DLD1 (cell line): ENCODE results near the gene CCDC78.

Source experiments
- in situ Hi-C: cut with HindIII; loops from 2 replicates; pipeline ENCODE4 v1.10.0; 2017; ENCODE audit warnings: low sequenced_read_pairs

CCDC78 gene

DNA sequence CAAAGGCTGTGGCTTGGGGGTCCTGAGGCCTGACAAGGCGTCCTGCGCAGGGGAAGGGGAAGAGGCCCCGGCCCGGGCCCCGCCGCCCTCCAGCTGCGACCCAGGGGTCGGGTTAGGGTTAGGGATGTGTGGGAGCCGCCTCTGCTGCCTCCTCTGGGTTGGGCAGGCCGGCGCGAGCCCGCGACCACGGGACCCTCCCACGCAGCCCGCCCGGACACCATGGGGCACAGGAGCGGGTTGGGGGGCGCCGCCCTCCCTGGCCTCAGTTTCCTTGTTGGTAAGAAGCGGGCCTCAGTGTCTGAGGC lies 14.2 kb upstream of the CCDC78 start:
- in situ Hi-C loops: no loop called here

DNA sequence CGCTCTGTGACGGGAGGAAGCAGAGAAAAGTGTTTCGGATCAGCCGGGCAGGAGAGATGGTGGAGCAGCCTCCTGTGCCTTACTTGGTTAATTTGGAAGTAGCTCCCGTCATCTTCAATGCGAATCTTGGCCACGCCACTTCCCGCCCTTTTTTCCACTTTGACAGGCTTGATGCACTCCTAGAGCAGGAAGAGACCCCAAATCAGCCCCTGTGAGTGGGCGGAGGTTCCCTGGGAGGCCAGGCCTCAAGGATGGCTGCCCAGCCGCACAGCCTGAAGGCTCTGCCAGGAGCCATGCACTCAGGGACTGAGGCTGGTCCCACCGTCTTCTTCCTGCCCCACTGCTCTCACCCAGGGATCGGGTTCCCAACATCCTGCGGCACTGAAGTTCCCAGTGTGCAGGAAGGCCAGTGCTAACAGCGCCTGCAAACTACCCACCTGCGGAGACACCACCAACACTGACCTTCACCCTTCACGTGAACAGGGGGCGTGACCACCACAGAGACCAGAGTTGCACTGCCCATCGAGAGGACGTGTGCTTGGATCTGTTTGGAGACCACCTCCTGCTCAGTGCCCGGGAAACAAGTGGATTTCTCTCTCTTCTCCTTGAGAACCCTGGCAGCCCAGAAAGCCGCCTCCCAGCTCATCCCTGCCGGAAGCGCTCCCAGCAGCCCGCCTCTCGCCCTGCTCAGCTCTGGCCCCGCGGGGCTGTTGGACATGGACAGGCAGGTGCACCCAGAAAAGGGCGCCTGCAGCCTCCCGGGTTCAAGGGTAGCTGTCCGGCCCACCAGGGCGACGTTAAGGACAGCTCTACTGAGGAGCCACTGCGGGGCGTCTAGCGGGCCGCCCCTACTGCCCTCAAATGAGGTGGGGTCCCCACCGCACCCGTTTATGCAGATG lies 13.6 kb upstream of the CCDC78 start:
- in situ Hi-C loops: no loop called here

- in situ Hi-C loops: no loop called here
These were observed 10.8 kb upstream of the CCDC78 start for GRCh38 chr16:736936-737481.

DNA sequence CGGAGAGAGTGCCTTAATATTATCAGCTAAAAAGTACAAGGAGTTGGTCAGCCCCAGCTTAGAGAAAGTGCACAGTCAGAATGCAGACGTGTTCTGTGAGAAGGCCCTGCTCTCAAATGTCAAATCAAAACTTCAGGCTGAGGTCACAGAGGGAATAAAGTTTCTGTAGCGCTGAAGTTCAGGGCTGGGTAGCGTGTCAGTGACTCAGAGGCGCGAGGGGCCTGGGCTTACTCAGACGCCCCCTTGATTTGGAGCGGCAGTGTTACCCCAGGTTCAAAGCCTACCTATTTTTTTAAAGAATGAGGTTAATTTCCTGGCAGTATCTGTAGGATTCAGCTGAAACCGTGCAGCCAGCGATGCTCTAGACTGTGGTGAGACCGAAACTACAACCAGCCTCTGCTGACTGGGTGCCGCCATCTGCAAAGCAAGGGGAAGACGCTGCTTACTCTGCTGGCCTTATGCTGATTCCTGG lies 9.8 kb upstream of the CCDC78 start:
- in situ Hi-C loops: no loop called here

DNA sequence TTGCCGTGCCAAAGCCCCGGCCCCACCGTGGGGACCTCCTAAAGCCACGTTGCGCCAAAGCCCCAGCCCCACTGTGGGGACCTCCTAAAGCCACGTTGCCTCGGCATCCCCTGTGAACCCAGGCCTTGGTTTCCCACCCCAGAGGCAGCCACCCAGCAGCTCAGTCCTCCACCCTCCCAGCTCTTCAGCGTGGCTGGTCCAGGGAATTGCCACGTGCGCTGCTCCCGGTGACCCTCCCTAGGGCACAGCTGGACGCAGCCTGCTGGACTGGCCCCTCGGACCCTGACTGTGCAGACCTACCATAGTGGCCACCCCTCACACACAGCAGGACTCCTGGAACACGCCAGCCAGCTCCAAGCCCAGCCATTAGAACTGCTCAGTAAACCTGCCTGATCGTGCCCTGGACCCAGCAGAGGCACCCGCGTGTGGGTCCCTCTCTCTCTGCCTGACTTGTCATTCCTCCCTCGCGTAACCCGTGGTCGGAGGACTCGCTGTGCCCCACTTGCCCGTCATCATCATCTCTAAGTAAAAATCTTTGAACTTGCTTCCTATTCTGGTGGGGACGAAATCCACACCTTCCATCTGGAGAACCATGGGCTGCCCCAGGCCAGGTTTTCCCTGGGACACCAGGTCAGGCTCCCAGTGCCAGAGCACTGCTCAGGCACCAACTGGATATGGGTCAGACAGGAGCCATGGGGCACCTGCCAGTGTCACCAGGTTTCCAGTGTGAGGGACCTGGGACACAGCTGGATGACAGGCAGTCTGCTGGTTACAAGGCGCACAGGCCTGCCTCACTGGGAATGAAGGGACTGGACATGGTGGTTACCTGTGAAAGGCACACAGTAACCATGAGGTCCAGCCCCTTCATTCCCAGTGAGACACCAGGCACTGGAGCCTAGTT lies 9.0 kb upstream of the CCDC78 start:
- in situ Hi-C loops: no loop called here

DNA sequence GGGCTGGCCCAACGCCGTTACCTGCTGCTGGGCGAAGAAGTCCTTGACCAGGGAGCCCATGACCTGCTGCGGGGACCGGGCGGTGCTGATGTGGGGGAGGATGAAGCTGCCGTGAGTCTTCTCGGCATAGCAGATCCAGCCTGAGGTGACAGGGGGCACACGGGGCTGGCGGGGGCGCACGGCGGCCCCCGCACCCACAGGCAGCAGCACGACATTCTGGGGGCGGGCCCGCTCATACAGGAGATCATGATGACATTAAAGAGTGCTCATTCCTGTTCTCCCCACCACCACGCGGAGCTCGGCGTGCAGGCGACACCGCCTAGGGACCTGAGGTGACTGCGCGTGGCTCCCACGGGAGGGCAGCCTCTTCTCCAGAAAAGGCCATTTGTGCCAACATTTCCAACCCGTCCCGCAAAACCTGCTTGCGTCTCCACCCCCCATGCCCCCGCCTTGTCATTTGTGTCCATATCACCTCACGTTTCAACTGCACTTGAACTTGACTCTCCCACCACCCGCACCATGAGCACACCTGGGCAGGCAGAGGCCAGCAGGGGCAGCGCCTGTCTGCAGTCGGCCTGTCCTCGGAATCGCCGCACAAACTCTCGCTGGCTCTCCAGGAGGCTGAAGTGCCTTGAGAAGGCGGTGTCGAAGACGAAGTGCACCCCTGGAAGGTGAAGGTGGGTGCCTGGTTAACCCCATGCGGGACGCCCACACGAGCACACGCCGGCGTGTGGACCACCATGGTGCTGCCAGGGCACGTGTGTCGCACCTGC lies 8.2 kb upstream of the CCDC78 start:
- in situ Hi-C loops: no loop called here

DNA sequence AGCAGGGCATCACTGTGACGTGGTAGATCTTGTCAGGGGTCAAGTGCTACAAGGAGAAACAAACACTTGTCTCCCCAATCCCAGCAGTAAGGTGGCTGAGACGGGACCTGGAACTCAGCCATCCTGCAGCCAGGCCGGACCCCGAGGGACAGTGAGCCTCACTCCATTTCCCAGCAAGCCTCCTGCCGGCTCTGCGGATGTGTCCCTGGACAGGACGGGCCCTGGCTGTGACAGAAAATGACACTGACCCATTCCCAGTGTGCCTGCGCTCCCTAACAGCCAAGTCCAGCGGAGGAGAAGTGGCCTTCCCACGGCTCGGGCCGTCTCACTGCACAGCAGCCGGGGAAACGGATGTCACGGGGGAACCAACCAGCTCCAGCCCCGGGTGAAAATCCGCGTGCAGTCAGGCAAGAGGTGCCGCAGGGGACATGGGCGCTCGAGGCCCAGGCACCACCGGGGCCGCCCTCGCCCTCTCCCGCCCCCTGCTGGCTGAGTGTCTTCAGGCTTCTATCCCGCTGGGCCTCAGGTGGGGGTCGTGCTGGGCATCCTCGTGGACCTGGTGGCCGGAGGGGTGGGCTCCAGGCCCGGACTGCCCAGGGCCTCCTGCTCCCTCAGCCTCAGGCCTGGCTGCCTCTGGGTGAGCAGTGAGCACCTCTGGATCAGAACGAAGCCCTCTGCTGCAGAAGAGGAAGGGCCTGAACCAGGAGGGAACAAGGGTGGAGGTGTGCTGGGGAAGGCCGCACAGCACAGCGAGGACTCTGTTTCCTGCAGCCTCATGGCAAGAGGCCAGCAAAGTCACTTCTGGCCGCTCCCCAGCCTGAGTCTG lies 7.4 kb upstream of the CCDC78 start:
- in situ Hi-C loops: no loop called here

DNA sequence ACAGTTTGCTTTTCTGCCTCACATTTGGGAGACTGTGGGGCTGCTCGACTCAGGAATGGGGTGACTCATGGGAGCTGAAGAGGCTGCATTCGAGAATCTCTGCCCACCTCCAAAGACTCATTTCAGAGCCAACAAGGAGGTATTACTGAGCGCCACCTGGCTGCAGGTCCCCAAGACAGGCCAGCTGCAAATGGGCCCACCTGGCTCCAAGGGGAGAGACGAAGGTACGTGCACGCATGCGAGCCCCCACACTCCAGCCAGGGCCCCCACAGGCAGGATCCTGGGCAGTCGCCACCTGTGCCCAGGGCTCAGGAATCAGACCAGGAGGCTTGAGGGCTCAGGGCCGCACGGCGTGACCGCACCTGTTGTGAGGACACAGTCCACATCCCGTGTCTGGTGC lies 6.7 kb upstream of the CCDC78 start:
- in situ Hi-C loops: no loop called here

- in situ Hi-C loops: no loop called here
These were observed 6.1 kb upstream of the CCDC78 start for GRCh38 chr16:732332-732731.

DNA sequence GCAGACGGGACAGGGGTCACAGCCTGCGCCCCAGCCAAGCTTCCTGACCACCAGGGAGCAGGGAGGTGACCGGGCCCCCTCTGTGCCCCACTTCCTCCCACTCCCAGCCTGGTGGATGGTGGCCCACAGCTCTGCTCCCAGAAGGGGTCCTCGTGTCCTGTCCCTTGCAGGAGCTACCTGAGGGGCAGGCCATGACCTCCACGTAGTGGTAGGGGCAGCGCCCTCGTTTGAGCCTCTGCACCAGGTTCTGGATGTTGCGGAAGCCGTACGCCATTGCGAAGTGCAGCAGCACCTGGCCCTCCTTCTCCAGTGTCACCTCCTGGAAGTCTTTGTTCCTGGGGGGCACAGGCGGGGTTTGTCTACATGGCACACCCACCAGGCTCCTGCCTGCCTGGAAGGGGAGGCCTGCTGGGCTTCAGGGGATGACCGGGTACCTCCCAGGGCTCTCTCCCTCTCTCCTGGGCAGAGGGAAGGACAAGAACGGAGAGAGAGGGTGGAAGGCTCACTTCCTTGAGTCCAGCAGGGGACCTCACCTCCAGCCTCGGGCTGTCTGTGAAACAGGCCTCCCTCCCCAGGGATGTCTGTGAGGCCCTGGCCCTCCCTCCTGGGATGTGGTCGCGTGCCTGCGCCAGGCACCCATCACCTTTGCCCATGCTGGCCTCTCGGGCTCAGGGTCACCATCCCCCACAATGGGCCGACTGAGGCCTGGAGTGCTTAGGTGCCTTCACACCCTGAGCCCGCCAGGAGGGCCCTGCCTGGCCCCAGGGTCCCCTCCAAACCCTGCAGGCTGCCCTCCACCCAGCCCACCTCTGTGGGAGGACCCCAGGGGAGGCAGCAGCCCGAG lies 4.6 kb upstream of the CCDC78 start:
- in situ Hi-C loops: no loop called here

DNA sequence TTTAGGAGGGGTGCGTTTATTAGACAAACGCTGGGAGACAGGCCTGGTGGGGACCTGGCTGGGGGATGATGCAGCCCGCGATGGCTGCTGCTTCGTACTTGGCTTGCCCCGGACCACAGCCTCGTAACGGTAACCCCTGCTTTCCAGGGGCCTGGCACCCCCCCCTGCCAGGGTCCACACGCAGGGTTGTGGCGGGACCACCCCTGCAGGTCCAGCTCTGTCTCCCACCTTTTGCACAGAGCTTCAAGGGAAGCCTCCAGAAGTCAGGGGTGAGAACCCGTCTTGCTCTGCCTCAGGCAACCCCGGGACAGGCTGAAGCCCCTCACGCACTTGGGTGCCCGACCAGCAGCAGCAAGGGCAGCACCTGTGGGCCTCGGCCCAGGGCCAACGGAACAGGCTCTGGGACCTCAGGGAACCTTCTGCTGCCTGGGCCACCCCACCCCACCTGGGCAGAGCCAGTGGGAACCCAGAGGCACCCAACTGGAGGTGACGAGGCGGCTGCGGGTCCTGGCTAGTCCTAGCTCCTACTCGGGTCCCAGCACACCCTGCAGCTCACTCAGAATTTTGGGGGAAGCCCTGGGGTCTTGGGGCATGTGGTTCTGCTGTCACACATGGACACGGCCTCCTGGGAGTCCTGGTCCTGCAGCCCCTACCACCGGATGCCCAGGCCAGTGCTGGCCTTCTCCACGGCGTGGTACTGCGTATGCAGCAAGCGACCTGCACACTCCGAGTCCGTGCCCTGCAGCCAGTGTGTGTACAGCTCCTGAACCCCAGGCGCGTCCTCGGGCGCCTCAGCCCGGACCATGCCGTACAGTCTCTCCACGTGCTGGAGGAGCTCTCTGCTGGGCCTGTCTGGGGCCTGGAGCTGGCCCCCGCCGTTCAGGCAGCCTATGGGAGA lies 3.8 kb upstream of the CCDC78 start:
- in situ Hi-C loops: no loop called here

- in situ Hi-C loops: no loop called here
These were observed 2.9 kb upstream of the CCDC78 start for GRCh38 chr16:728890-729744.

DNA sequence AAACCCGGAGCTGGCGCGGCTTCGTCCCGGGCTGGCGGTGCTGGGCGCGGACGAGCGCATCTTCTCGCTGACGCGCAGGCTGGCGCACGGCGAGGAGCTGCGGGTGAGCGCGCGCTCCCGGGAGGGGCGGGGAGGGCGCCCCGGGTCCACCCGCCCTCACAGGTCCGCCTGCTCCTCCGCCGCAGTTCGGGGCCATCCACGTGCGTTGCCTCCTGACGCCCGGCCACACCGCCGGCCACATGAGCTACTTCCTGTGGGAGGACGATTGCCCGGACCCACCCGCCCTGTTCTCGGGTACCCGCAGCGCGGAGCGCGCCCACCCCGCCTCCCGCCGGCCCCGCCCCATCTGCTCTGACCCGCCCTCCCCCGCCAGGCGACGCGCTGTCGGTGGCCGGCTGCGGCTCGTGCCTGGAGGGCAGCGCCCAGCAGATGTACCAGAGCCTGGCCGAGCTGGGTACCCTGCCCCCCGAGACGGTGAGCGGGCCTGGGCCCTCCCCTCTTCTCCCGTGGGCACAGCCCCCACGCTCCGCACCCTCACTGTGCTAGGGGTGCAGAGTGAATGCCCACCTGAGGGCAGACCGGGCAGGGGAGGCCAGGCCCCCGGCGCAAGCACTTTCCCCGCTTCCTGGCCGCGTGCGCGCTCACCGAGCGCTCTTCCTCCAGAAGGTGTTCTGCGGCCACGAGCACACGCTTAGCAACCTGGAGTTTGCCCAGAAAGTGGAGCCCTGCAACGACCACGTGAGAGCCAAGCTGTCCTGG lies 2.1 kb upstream of the CCDC78 start:
- in situ Hi-C loops: no loop called here

DNA sequence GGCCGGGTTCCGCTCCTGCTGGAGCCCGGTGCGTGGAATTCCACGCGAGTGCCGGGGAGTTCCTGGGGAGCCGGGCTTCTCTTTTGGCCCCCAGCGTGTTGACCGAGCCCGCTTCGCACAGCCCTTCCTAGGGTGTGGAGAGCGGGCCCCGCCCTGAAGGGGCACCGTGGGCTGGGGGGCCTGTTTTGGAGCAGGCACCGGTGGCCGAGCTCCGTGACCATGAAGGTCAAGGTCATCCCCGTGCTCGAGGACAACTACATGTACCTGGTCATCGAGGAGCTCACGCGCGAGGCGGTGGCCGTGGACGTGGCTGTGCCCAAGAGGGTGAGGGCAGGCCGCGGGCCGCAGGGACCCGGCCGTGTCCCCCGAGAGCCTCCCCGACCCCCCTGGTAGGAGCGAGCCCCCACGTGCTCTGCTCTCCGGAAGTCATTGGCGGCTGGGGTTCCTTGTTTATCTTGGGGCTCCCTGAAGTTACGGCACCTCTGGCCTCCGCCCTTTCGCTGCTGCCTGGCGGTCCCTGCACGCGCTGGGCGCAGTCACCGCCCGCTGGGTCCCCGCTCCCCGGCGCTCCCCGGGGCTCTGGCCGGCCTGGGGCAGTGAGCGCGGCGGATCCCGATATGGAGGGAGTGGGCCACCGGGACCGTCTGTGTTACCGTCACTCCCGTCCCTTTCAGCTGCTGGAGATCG lies 1.2 kb upstream of the CCDC78 start:
- in situ Hi-C loops: no loop called here

- in situ Hi-C loops: no loop called here
These were observed 130 bp downstream of the CCDC78 start for GRCh38 chr16:726188-726437.

- in situ Hi-C loops: no loop called here
These were observed 618 bp downstream of the CCDC78 start for GRCh38 chr16:725463-726187.
